ENCODE data around the gene SLC22A12.

GRCh38 chr11:64566042-64566914 is 24.7 kb upstream of the SLC22A12 start:
- TF ChIP-seq POLR2A (IDR thresholded peaks at IDR 0.05) = no peak
- peak in 1 of 4 donors; percentile 38 for TF ChIP-seq POLR2AphosphoS5 (IDR thresholded peaks at IDR 0.05)
- TF ChIP-seq EP300 (IDR thresholded peaks at IDR 0.05) = no peak
